ENCODE measurements around the gene SGPP2. TPM values are rescaled to one million over a fixed set of nuclear protein-coding genes. Genes with fewer than 3 reads are reported as not detected.

Gene SGPP2
- total and polyA plus RNA-seq, 2 donors (not counting 3 experiments of a cell fraction or from before 2014, with no cell fraction given), result not detected

DNA sequence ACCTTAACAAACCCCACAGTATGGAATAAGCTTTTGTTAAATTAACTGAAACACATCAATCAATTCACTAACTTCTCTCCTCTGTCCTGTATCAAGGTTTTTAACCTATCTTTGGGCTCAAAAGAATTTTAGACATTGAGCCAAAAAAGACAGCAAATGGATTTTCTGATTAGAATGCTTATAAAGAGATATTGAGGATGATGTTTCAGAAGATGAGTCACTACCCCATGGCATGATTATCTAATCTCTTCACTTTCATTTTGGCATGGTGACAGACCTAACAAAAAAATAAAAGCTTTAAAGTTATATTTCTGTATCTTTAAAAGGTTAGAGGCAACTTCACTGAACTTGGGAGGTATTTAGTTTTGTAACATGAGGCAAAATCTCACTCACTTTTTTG is 55.5 kb downstream of the SGPP2 start:
- Histone ChIP-seq H3K4me2 (ENCODE audit: insufficient read depth, low read length) (no peak overlapping the region), H3K27me3 (ENCODE audit: control insufficient read depth in 2 of 2, insufficient read depth in 2 of 2, low read length in 2 of 2) (peaks cover 2% of the 10 kb centered on the region in 2 experiments), H3K79me2 (ENCODE audit: control insufficient read depth, insufficient read depth, low read length) (no peaks in the 10 kb centered on the region), H3K9me1 (replicated peaks; ENCODE audit: control insufficient read depth, extremely low read depth, insufficient read depth, low read length) (no peaks in the 10 kb centered on the region), H3K9me3 (replicated peaks; ENCODE audit: control insufficient read depth, insufficient read depth, low read length) (no peaks in the 10 kb centered on the region), H3K4me3 (replicated peaks in 1 of 3; ENCODE audit: insufficient read depth in 1 of 3, low read depth in 1 of 3, low read length in 3 of 3) (no peak overlapping the region), H3K27ac (ENCODE audit: insufficient read depth, low read depth, low read length) (no peak overlapping the region), H3K36me3 (ENCODE audit: control insufficient read depth in 2 of 2, extremely low read depth in 1 of 2, insufficient read depth in 2 of 2, low read length in 2 of 2) (no peaks in the 10 kb centered on the region), H3K4me1 (ENCODE audit: control insufficient read depth, extremely low read depth, insufficient read depth, low read length) (no peaks in the 10 kb centered on the region), H3K9ac (replicated peaks; ENCODE audit: extremely low read depth, insufficient read depth, low read length) (no peak overlapping the region), H4K20me1 (replicated peaks; ENCODE audit: control insufficient read depth, extremely low read depth, insufficient read depth, low read length) (no peaks in the 10 kb centered on the region), H2AFZ (ENCODE audit: low read depth, low read length) (no peak overlapping the region)
- FAIRE-seq (no peak), DNase-seq (ENCODE audit: low read depth, low spot score) (no peak)
- TF ChIP-seq POLR2AphosphoS5 (IDR thresholded peaks at IDR 0.05; ENCODE audit: insufficient read depth, low read depth, low read length), result no peak
- TF ChIP-seq EZH2 (IDR thresholded peaks at IDR 0.05; ENCODE audit: borderline replicate concordance, low read depth, low read length, severe bottlenecking), result no peak
- TF ChIP-seq POLR2A (IDR thresholded peaks at IDR 0.05; ENCODE audit: low read depth, low read length), result no peak
- intact Hi-C loops (cut with micrococcal nuclease) (loop anchor here (2.0 kb wide), 1 partner anchor 161 kb away; no protein-coding TSS in a partner anchor), dilution Hi-C loops (cut with MboI; ENCODE audit: extremely low pct_ligation_motif_present, low sequenced_read_pairs) (no loop called here)
- no TSS peak for BruUV-seq (replicated peaks)
- ChIA-PET POLR2A (no interaction called here), CTCF (interaction anchor here (1.2 kb wide), 1 partner anchor 162 kb away, joined by 3 read pairs; no protein-coding TSS in a partner anchor)

DNA sequence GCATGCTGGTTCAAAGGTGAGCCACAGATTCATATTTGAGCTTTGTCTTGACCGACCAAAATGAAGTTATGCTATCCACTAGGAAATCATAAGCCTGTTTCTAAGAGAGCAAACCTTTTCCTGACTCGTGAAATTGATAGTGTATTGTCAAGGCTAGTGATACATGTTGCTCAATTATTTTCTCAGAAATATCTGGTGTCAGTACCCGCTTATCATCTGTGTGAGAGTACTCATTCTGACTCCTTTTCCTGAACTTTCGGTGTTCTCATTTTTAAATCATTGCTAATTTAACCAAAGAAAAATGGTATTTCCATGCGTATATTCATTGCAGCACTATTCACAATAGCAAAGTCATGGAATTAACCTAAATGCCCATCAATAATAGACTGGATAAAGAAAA is 56.2 kb downstream of the SGPP2 start:
- Histone ChIP-seq H3K9me1 (replicated peaks; ENCODE audit: control insufficient read depth, extremely low read depth, insufficient read depth, low read length) (no peaks in the 10 kb centered on the region), H3K27me3 (ENCODE audit: control insufficient read depth in 2 of 2, insufficient read depth in 2 of 2, low read length in 2 of 2) (peaks cover 2% of the 10 kb centered on the region in 2 experiments), H3K4me3 (replicated peaks in 1 of 3; ENCODE audit: insufficient read depth in 1 of 3, low read depth in 1 of 3, low read length in 3 of 3) (no peak overlapping the region), H2AFZ (ENCODE audit: low read depth, low read length) (no peak overlapping the region), H3K4me2 (ENCODE audit: insufficient read depth, low read length) (no peak overlapping the region), H3K9ac (replicated peaks; ENCODE audit: extremely low read depth, insufficient read depth, low read length) (no peak overlapping the region), H4K20me1 (replicated peaks; ENCODE audit: control insufficient read depth, extremely low read depth, insufficient read depth, low read length) (no peaks in the 10 kb centered on the region), H3K79me2 (ENCODE audit: control insufficient read depth, insufficient read depth, low read length) (no peaks in the 10 kb centered on the region), H3K36me3 (ENCODE audit: control insufficient read depth in 2 of 2, extremely low read depth in 1 of 2, insufficient read depth in 2 of 2, low read length in 2 of 2) (no peaks in the 10 kb centered on the region), H3K4me1 (ENCODE audit: control insufficient read depth, extremely low read depth, insufficient read depth, low read length) (no peaks in the 10 kb centered on the region), H3K9me3 (replicated peaks; ENCODE audit: control insufficient read depth, insufficient read depth, low read length) (no peaks in the 10 kb centered on the region), H3K27ac (ENCODE audit: insufficient read depth, low read depth, low read length) (no peak overlapping the region)
- CTCF ChIA-PET, result interaction anchor here (0.6 to 1.2 kb wide), 2 partner anchors 163 to 1210 kb away, joined by 3 read pairs; no protein-coding TSS in a partner anchor
- no TSS peak for BruUV-seq (replicated peaks)
- dilution Hi-C loops (cut with MboI; ENCODE audit: extremely low pct_ligation_motif_present, low sequenced_read_pairs), result no loop called here
- FAIRE-seq, result no peak
- TF ChIP-seq POLR2AphosphoS5 (IDR thresholded peaks at IDR 0.05; ENCODE audit: insufficient read depth, low read depth, low read length), result no peak
- no peak for TF ChIP-seq MYC (IDR thresholded peaks at IDR 0.05; ENCODE audit: low read depth, low read length)
- no peak for TF ChIP-seq GATA2 (IDR thresholded peaks at IDR 0.05; ENCODE audit: insufficient read depth, insufficient read length, low read depth, low read length)
- TF ChIP-seq EZH2 (IDR thresholded peaks at IDR 0.05; ENCODE audit: borderline replicate concordance, low read depth, low read length, severe bottlenecking), result no peak
- TF ChIP-seq, protein P1, sequence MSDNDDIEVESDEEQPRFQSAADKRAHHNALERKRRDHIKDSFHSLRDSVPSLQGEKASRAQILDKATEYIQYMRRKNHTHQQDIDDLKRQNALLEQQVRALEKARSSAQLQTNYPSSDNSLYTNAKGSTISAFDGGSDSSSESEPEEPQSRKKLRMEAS (IDR thresholded peaks at IDR 0.05; ENCODE audit: insufficient read depth, insufficient read length), result no peak
- TF ChIP-seq, protein P2, sequence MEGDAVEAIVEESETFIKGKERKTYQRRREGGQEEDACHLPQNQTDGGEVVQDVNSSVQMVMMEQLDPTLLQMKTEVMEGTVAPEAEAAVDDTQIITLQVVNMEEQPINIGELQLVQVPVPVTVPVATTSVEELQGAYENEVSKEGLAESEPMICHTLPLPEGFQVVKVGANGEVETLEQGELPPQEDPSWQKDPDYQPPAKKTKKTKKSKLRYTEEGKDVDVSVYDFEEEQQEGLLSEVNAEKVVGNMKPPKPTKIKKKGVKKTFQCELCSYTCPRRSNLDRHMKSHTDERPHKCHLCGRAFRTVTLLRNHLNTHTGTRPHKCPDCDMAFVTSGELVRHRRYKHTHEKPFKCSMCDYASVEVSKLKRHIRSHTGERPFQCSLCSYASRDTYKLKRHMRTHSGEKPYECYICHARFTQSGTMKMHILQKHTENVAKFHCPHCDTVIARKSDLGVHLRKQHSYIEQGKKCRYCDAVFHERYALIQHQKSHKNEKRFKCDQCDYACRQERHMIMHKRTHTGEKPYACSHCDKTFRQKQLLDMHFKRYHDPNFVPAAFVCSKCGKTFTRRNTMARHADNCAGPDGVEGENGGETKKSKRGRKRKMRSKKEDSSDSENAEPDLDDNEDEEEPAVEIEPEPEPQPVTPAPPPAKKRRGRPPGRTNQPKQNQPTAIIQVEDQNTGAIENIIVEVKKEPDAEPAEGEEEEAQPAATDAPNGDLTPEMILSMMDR (IDR thresholded peaks at IDR 0.05; ENCODE audit: extremely low read depth in 1 of 2, insufficient read depth in 1 of 2, low read depth in 1 of 2, low read length in 2 of 2), result no peak
- no peak for TF ChIP-seq JUN (IDR thresholded peaks at IDR 0.05; ENCODE audit: borderline replicate concordance, insufficient read depth, insufficient read length, low read depth)
- POLR2A ChIA-PET, result no interaction called here
- intact Hi-C loops (cut with micrococcal nuclease), result no loop called here
- no peak for DNase-seq (ENCODE audit: low read depth, low spot score)
